Neuronal stem cell (in vitro differentiated cells): ENCODE measurements around the gene PPP3CA.

ENCODE experiments used
- DNase-seq: peaks from one replicate; pipeline ENCODE4 v3.0.0-alpha.2; 2013; ENCODE audit warnings: low spot score
- H2AFZ ChIP-seq: one replicate; pipeline ENCODE4 v1.6.1; 2013; ENCODE audit warnings: mild to moderate bottlenecking, low read length, inconsistent platforms
- H2AK5ac ChIP-seq: 2 replicates; pipeline ENCODE4 v1.6.1; 2013; ENCODE audit warnings: low read depth, mild to moderate bottlenecking, inconsistent platforms, low read length, moderate library complexity, mixed read lengths
- H2BK120ac ChIP-seq: 2 replicates; pipeline ENCODE4 v1.6.1; 2013; ENCODE audit warnings: low read depth, mild to moderate bottlenecking, inconsistent platforms, low read length, moderate library complexity, mixed read lengths
- H2BK12ac ChIP-seq: one replicate; pipeline ENCODE4 v1.6.1; 2013; ENCODE audit warnings: low read length, inconsistent platforms
- H2BK15ac ChIP-seq: 2 replicates; pipeline ENCODE4 v1.6.1; 2013; ENCODE audit warnings: mild to moderate bottlenecking, low read length, inconsistent platforms, mixed read lengths
- H2BK5ac ChIP-seq: one replicate; pipeline ENCODE4 v1.6.1; 2013; ENCODE audit warnings: inconsistent platforms, mild to moderate bottlenecking, low read length, moderate library complexity
- H3K14ac ChIP-seq: one replicate; pipeline ENCODE4 v1.6.1; 2013; ENCODE audit warnings: low read length, inconsistent platforms
- H3K18ac ChIP-seq: 2 replicates; pipeline ENCODE4 v1.6.1; 2013; ENCODE audit warnings: low read length, inconsistent platforms
- H3K23ac ChIP-seq: 2 replicates; pipeline ENCODE4 v1.6.1; 2013; ENCODE audit warnings: low read depth, mild to moderate bottlenecking, mixed read lengths, low read length, inconsistent platforms; ENCODE audit not compliant: poor library complexity
- H3K27ac ChIP-seq: replicated peaks from 3 replicates; pipeline ENCODE4 v1.5.1; 2013; ENCODE audit warnings: low read length, inconsistent platforms
- H3K27me3 ChIP-seq, 3 experiments: 2 replicates each; pipeline ENCODE4 v1.6.1; 2013; ENCODE audit warnings: low read length in 3 of 3, mild to moderate bottlenecking in 2 of 3, inconsistent platforms in 1 of 3, low read depth in 1 of 3, mixed read lengths in 1 of 3, moderate library complexity in 1 of 3; ENCODE audit not compliant: control insufficient read depth in 3 of 3, insufficient read depth in 3 of 3
- H3K36me3 ChIP-seq, 2 donors: replicated peaks in 1 of 2; 2 replicates each; pipeline ENCODE4 v1.6.1; 2013; ENCODE audit warnings: low read length in 2 of 2; ENCODE audit not compliant: control insufficient read depth in 2 of 2, insufficient read depth in 2 of 2
- H3K4ac ChIP-seq: 2 replicates; pipeline ENCODE4 v1.6.1; 2013; ENCODE audit warnings: inconsistent platforms, mild to moderate bottlenecking, low read length, moderate library complexity
- H3K4me1 ChIP-seq, 2 donors: 1 replicate in 1 of 2; 2 replicates in 1 of 2; pipeline ENCODE4 v1.6.1; 2013; ENCODE audit warnings: low read length in 2 of 2, low read depth in 1 of 2; ENCODE audit not compliant: control insufficient read depth in 2 of 2, insufficient read depth in 1 of 2
- H3K4me2 ChIP-seq: one replicate; pipeline ENCODE4 v1.6.1; 2013; ENCODE audit warnings: mild to moderate bottlenecking, low read length, inconsistent platforms; ENCODE audit not compliant: insufficient read depth, poor library complexity, severe bottlenecking
- H3K4me3 ChIP-seq, 2 donors: 2 replicates each; pipeline ENCODE4 v1.5.1; 2013; ENCODE audit warnings: low read length in 2 of 2, mild to moderate bottlenecking in 2 of 2, inconsistent platforms in 1 of 2, moderate library complexity in 1 of 2
- H3K79me1 ChIP-seq: one replicate; pipeline ENCODE4 v1.6.1; 2013; ENCODE audit warnings: low read depth, mild to moderate bottlenecking, inconsistent platforms, low read length, moderate library complexity
- H3K9ac ChIP-seq: one replicate; pipeline ENCODE4 v1.6.1; 2013; ENCODE audit warnings: mild to moderate bottlenecking, low read depth, low read length, inconsistent platforms; ENCODE audit not compliant: poor library complexity
- H3K9me3 ChIP-seq, 2 donors: replicated peaks in 1 of 2; 2 replicates each; pipeline versions ENCODE3 to v1.6.1; 2013; ENCODE audit warnings: low read length in 2 of 2, mild to moderate bottlenecking in 2 of 2, inconsistent platforms in 1 of 2, low read depth in 1 of 2, mixed read lengths in 1 of 2, moderate library complexity in 1 of 2; ENCODE audit not compliant: control insufficient read depth in 2 of 2, insufficient read depth in 1 of 2
- H4K8ac ChIP-seq: one replicate; pipeline ENCODE4 v1.6.1; 2013; ENCODE audit warnings: low read depth, mild to moderate bottlenecking, inconsistent platforms, low read length, moderate library complexity
- H4K91ac ChIP-seq: one replicate; pipeline ENCODE4 v1.6.1; 2013; ENCODE audit warnings: low read length, low read depth, mild to moderate bottlenecking, inconsistent platforms; ENCODE audit not compliant: poor library complexity
- WGBS, 2 donors: extraction: QIAGEN DNeasy Blood & Tissue Kit; methylation state at CpG; one replicate each; pipeline ENCODE4 v1.1.7; 2013; ENCODE audit warnings: missing lambda C conversion rate in 2 of 2, mixed read lengths in 1 of 2; ENCODE audit not compliant: insufficient read length in 2 of 2, insufficient replicate concordance in 1 of 2; ENCODE audit errors: extremely low coverage in 2 of 2; 5-methylcytosine and 5-hydroxymethylcytosine counted together

PPP3CA gene

DNA sequence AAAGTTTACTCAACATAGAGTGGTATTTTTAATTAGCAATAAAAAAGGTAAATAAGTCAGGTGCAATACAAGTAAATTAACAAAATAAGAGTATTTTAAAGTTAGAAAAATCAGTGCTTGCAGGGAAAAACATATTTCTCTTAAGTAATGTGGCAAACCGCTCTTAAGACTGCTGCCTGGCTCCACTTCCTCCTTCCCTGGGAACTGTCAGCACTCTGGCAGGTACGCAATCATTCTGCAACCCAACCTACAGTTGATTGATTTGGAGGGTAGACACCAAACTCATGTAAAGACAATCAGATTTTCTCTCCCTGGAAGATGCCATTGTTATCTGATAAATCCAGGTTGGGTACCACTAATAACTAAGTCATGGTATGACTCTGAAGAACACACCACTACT lies 63.9 kb downstream of the PPP3CA start:
- Histone ChIP-seq H3K18ac (no peak overlapping the region), H2AFZ (no peak overlapping the region), H3K27ac (no peak overlapping the region), H2BK5ac (no peak overlapping the region), H3K4me2 (no peak overlapping the region), H4K91ac (no peak overlapping the region), H4K8ac (no peak overlapping the region), H3K23ac (no peak overlapping the region), H2AK5ac (no peak overlapping the region), H3K36me3 (no peaks in the 10 kb centered on the region), H3K14ac (no peak overlapping the region), H3K4me1 (peaks cover 2 to 3% of the 10 kb centered on the region in 2 donors), H3K9me3 (no peaks in the 10 kb centered on the region), H2BK12ac (no peak overlapping the region), H2BK15ac (no peak overlapping the region), H3K27me3 (no peaks in the 10 kb centered on the region), H2BK120ac (no peak overlapping the region), H3K79me1 (no peaks in the 10 kb centered on the region), H3K4me3 (no peak overlapping the region), H3K9ac (no peak overlapping the region), H3K4ac (no peak overlapping the region)
- WGBS, 2 donors: no CpG with 5 or more reads among the region's 2 CpGs
- DNase-seq: no peak

DNA sequence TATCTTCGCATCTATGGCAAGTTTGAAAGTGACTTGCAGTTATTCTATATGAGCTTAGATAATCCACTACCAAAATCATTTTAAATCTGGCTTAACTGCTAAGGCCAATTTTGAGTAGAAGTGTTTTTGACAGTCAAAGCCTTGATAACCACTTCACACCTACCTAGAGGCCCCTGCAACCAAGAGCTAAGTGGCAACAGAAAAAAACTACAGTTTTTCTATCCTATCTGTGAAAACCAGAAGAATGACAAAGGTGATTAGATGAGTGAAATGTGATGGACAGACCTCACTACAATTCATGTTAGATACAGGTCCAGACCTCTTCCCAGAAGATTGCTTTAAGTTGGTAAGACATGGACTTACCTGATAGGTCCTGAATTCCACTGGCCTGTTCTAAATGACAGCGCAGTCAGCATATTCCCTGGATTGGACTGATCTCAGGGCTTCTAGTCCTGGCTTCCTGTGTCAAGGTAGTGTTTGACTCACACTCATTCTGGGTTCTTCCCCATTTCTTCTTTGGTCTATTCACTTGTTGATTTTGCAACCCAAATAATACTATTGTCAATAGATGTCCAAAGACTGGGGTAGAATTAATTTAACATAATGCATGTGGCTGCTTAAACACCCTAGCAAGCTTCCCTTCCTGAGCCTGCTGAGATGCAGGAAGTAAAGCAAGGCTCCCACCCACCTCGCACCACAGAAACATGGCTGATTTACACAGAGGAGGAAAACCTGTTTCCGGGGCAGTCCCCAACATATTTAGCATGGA lies 65.1 kb downstream of the PPP3CA start:
- no peak overlapping the region for H3K4me2 ChIP-seq
- H3K9me3 ChIP-seq: no peaks in the 10 kb centered on the region
- no peak overlapping the region for H3K23ac ChIP-seq
- H2AFZ ChIP-seq: peak overlapping the region; percentile 12
- no peak overlapping the region for H2BK120ac ChIP-seq
- no peak overlapping the region for H2BK15ac ChIP-seq
- no peak overlapping the region for H4K8ac ChIP-seq
- no peaks in the 10 kb centered on the region for H3K79me1 ChIP-seq
- no peak overlapping the region for H3K4me3 ChIP-seq
- H3K14ac ChIP-seq: no peak overlapping the region
- no peak overlapping the region for H3K27ac ChIP-seq
- no CpG with 5 or more reads among the region's 4 CpGs for WGBS, 2 donors
- no peaks in the 10 kb centered on the region for H3K36me3 ChIP-seq
- H3K9ac ChIP-seq: no peak overlapping the region
- no peak overlapping the region for H2AK5ac ChIP-seq
- no peaks in the 10 kb centered on the region for H3K27me3 ChIP-seq
- no peak overlapping the region for H3K4ac ChIP-seq
- H2BK5ac ChIP-seq: no peak overlapping the region
- H4K91ac ChIP-seq: no peak overlapping the region
- DNase-seq: no peak
- H3K18ac ChIP-seq: no peak overlapping the region
- H3K4me1 ChIP-seq: peaks cover 2 to 3% of the 10 kb centered on the region in 2 donors
- H2BK12ac ChIP-seq: no peak overlapping the region

DNA sequence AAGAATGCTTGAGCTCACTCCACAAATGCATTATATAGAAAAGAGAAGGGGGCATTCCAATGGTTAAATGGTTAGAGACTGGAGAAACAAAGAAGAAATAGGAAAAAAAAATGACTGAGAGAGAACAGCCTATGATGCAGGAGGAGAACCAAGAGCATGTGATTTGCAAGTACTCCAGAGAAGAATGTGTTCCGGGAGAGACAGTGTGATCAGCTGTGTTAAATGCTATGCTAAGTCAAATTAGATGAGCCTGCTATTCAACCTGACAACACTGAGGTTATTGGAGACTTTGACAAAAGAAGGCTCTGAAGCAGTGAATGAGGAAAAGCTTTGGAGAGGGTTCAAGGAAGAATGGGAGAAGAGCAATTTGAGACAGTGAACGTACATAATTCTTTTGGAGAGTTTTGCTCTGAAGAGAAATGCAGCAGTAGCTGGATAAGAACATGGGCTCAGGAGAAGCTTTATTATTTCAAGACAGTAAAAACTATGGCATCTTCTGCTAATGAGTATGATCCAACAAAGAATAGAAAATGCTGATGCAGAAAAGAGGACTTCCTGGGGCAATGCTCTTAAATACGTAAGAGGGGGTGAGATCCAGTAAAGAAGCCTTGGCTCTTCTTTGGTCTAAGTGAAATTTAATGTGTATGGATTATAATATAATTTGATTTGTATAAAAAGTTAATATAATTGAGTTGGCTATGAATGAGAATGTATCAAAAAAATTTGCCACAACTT lies 66.3 kb downstream of the PPP3CA start:
- Histone ChIP-seq H3K18ac (no peak overlapping the region), H2BK15ac (no peak overlapping the region), H3K9me3 (no peaks in the 10 kb centered on the region), H2BK5ac (no peak overlapping the region), H3K36me3 (no peaks in the 10 kb centered on the region), H3K14ac (no peak overlapping the region), H2AFZ (no peak overlapping the region), H3K4me1 (peaks cover 2 to 3% of the 10 kb centered on the region in 2 donors), H3K79me1 (no peaks in the 10 kb centered on the region), H4K8ac (no peak overlapping the region), H3K4ac (no peak overlapping the region), H2BK120ac (no peak overlapping the region), H3K4me2 (no peak overlapping the region), H3K23ac (no peak overlapping the region), H2BK12ac (no peak overlapping the region), H3K27ac (no peak overlapping the region), H3K27me3 (no peaks in the 10 kb centered on the region), H3K4me3 (no peak overlapping the region), H4K91ac (no peak overlapping the region), H2AK5ac (no peak overlapping the region), H3K9ac (no peak overlapping the region)
- no peak for DNase-seq
- WGBS, 2 donors: no CpG with 5 or more reads among the region's 3 CpGs

DNA sequence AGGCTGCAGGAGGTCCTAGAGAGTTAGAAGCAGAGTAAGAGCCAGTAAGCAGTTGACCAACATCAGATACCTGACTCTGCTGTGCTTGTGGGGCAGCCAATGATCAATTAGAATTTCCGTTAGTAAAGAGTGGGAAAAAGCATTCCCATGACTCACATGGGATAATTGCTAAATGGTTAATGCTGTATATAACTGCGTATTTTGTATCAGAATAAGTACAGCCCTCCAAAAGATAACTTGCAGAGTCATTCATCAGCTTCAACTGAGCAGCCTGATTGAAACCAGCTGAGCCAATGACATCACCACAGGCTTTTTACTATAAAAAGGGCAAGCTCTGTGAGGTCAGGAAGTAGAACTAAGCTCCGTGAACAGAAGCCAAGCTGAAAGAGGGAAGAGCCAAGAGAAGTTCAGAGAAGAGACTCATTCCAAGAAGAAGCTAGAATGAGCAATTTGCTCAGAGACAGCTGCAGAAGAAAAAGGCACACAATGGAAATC lies 67.9 kb downstream of the PPP3CA start:
- H3K27ac ChIP-seq: no peak overlapping the region
- H3K18ac ChIP-seq: no peak overlapping the region

More for the DNA sequence above, 67.9 kb downstream of the PPP3CA start:
- Histone ChIP-seq H3K79me1 (no peaks in the 10 kb centered on the region), H3K4me1 (peaks cover 2 to 3% of the 10 kb centered on the region in 2 donors), H3K4me3 (no peak overlapping the region), H2AFZ (no peak overlapping the region), H2BK5ac (no peak overlapping the region), H3K27me3 (no peaks in the 10 kb centered on the region), H3K23ac (no peak overlapping the region), H4K91ac (no peak overlapping the region), H4K8ac (no peak overlapping the region), H2AK5ac (no peak overlapping the region), H3K9ac (no peak overlapping the region), H2BK15ac (no peak overlapping the region), H3K9me3 (no peaks in the 10 kb centered on the region), H2BK120ac (no peak overlapping the region), H3K36me3 (no peaks in the 10 kb centered on the region), H3K4ac (no peak overlapping the region), H3K4me2 (no peak overlapping the region), H2BK12ac (no peak overlapping the region), H3K14ac (no peak overlapping the region)
- WGBS, 2 donors: no CpG with 5 or more reads among the region's 3 CpGs
- DNase-seq: no peak
